ENCODE results near the gene DDX39A.
A peak's percentile ranks its signal among the peaks of the same experiment; 100 is the strongest.
"Not testable (repeated sequence)": the region's sequence is repeated elsewhere in the genome, so short reads cannot be mapped to it uniquely, and the experiment has no call there.

The DDX39A gene

GRCh38 chr19:14419106-14419813, at the start of gene DDX39A:
TSS of gene DDX39A (minus strand) at chr19:14419341. CDS start at chr19:14413220, 6,121 bp downstream.
- peak; percentile 99 for DNase-seq

GRCh38 chr19:14467816-14468215, 48.7 kb upstream of the DDX39A start:
- DNase-seq = no peak

- DNase-seq = no peak
These were observed 48.2 kb upstream of the DDX39A start for GRCh38 chr19:14467391-14467790.

- no peak for DNase-seq
These were observed 44.6 kb upstream of the DDX39A start for GRCh38 chr19:14463747-14464146.

GRCh38 chr19:14462401-14462800, 43.3 kb upstream of the DDX39A start:
- not testable (repeated sequence) for DNase-seq

- DNase-seq = no peak
These were observed 41.8 kb upstream of the DDX39A start for GRCh38 chr19:14460935-14461334.

- DNase-seq = no peak
These were observed 40.6 kb upstream of the DDX39A start for GRCh38 chr19:14459703-14460102.

- not testable (repeated sequence) for DNase-seq
These were observed 33.2 kb upstream of the DDX39A start for GRCh38 chr19:14452303-14452702.

- no peak for DNase-seq
These were observed 31.7 kb upstream of the DDX39A start for GRCh38 chr19:14450876-14451275.

GRCh38 chr19:14450168-14450874, 31.2 kb upstream of the DDX39A start:
- no peak for DNase-seq

GRCh38 chr19:14449321-14449720, 30.2 kb upstream of the DDX39A start:
- DNase-seq = no peak

GRCh38 chr19:14446336-14447036, 27.3 kb upstream of the DDX39A start:
- DNase-seq = no peak

- DNase-seq = no peak
These were observed 24.6 kb upstream of the DDX39A start for GRCh38 chr19:14443632-14444216.

GRCh38 chr19:14442891-14443631, 23.9 kb upstream of the DDX39A start:
- no peak for DNase-seq

- DNase-seq = no peak
These were observed 22.1 kb upstream of the DDX39A start for GRCh38 chr19:14441041-14441938.

- no peak for DNase-seq
These were observed 20.9 kb upstream of the DDX39A start for GRCh38 chr19:14440049-14440448.

- no peak for DNase-seq
These were observed 19.9 kb upstream of the DDX39A start for GRCh38 chr19:14439014-14439413.

GRCh38 chr19:14437578-14438140, 18.5 kb upstream of the DDX39A start:
- DNase-seq = no peak

- DNase-seq = no peak
These were observed 16.3 kb upstream of the DDX39A start for GRCh38 chr19:14435320-14436050.

GRCh38 chr19:14434543-14435319, 15.6 kb upstream of the DDX39A start:
- no peak for DNase-seq

Measured in NCI-H2171 treated with DMSO at 0.1 percent for 48 hours (cell line).